ENCODE results near the gene HS2ST1.

DNA sequence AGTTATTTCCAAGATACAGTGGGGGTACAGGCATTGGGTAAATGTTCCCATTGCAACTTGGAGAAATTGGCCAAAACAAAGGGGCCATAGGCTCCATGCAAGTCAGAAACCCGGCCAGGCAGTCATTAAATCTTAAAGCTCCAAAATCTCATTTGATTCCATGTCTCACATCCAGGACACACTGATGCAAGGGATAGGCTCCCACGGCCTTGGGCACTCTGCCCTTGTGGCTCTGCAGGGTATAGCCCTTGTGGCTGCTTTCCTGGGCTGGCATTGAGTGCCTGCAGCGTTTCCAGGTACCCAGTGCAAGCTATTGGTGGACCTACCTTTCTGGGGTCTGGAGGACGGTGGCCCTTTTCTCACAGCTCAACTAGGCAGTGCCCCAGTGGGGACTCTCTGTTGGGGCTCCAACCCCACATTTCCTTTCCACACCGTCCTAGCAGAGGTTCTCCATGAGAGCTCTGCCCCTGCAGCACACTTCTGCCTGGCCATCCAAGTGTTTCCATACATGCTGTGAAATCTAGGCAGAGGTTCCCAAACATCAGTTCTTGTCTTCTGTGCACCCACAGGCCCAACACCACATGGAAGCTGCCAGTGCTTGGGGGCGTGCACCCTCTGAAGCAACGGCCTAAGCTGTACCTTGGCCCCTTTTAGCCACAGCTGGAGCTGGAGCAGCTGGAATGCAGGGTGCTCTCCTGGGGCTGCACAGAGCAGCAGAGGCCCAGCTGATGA, 67.2 kb downstream of the HS2ST1 start:
- TF ChIP-seq POLR2A (IDR thresholded peaks at IDR 0.05; ENCODE audit: low read depth, low read length) = no peak
- TF ChIP-seq, protein P1, sequence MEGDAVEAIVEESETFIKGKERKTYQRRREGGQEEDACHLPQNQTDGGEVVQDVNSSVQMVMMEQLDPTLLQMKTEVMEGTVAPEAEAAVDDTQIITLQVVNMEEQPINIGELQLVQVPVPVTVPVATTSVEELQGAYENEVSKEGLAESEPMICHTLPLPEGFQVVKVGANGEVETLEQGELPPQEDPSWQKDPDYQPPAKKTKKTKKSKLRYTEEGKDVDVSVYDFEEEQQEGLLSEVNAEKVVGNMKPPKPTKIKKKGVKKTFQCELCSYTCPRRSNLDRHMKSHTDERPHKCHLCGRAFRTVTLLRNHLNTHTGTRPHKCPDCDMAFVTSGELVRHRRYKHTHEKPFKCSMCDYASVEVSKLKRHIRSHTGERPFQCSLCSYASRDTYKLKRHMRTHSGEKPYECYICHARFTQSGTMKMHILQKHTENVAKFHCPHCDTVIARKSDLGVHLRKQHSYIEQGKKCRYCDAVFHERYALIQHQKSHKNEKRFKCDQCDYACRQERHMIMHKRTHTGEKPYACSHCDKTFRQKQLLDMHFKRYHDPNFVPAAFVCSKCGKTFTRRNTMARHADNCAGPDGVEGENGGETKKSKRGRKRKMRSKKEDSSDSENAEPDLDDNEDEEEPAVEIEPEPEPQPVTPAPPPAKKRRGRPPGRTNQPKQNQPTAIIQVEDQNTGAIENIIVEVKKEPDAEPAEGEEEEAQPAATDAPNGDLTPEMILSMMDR (IDR thresholded peaks at IDR 0.05; ENCODE audit: extremely low read depth in 1 of 2, insufficient read depth in 1 of 2, low read depth in 1 of 2, low read length in 2 of 2) = no peak
- no peak for TF ChIP-seq JUN (IDR thresholded peaks at IDR 0.05; ENCODE audit: borderline replicate concordance, insufficient read depth, insufficient read length, low read depth)
- TF ChIP-seq POLR2AphosphoS5 (IDR thresholded peaks at IDR 0.05; ENCODE audit: insufficient read depth, low read depth, low read length) = no peak
- TF ChIP-seq EZH2 (IDR thresholded peaks at IDR 0.05; ENCODE audit: borderline replicate concordance, low read depth, low read length, severe bottlenecking) = no peak
- TF ChIP-seq, protein P2, sequence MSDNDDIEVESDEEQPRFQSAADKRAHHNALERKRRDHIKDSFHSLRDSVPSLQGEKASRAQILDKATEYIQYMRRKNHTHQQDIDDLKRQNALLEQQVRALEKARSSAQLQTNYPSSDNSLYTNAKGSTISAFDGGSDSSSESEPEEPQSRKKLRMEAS (IDR thresholded peaks at IDR 0.05; ENCODE audit: insufficient read depth, insufficient read length) = no peak
- no peak for TF ChIP-seq FOS (IDR thresholded peaks at IDR 0.05; ENCODE audit: borderline replicate concordance, insufficient read depth, low read length)
- no peak for TF ChIP-seq MYC (IDR thresholded peaks at IDR 0.05; ENCODE audit: low read depth, low read length)
